ENCODE results near the gene CFAP299.

Gene CFAP299

DNA sequence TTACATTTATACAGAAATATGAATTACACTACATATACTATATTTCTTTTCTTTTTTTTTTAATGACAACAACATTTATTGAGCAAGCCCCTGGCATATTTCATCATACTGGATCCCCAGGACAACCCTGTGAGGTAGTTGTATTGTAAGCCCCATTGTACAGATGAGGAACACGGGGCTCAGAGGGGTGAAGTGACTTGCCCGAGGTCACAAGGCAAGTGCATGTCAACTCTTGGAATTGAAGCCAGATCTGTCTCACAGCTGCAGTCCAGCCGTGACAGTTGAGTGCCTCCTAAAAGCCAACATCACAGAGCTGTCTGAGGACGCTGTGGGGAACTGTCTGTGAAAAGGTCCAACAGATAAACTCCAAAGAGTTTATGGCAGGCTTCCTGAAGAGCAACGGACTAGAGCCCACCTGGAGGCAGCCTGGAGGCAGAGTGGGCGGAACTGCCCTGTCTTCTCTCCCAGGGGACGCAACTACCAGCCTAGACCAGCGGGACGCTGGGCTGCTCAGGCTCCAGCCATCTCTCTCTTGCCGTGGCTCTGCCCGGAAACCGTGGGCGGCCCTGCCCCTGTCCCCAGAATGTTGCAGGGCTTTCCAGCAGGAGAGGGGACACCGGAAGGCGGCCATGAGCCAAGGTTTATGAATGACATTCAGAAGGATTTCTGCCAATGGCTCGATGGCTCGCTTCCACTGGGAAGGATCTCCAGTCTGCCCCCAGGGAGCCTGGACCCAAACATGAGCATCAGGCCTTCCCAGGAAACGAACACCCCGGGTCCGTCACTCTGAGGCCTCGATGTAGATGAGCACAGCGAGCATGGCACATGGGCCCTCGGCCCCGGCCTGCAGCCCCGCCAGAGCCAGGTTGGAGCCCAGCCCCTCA, 50.1 kb downstream of the CFAP299 start:
- no peak overlapping the region for H3K4me3 ChIP-seq (replicated peaks; ENCODE audit: low read depth, low read length)
- no peak for TF ChIP-seq CTCF (IDR thresholded peaks at IDR 0.05; ENCODE audit: low read depth, low read length, missing control alignments)
- DNase-seq (ENCODE audit: extremely low read depth, low read depth), result no peak

DNA sequence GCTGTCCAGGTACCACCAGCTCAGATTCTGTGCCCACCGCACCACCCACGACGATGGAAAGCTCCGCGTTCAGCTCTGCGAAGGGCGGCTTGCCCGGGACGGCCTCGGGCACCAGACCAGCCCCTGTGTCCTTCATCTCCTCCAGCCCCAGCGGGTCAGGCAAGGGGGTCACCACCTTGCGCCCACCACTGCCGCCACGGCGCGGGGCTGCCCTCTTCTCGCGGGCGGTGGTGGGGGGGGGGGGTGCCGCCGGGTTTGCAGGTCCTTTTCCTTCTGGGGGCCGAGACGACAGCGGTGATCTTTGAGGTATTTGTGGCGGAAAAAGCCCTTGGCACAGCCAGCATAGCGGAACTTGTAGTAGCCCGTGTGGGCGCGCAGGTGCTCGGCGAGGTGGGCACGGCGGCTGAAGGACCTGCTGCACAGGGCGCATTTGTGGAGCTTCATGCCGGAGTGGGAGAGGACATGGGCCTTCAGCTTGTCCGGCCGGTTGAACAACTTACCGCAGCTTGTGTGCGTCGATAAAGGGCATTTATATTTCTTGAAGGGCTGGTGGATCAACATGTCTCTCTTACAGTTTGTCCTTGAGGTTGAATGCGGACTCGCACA, 50.9 kb downstream of the CFAP299 start:
- H3K4me3 ChIP-seq (replicated peaks; ENCODE audit: low read depth, low read length), result no peak overlapping the region
- DNase-seq (ENCODE audit: extremely low read depth, low read depth), result no peak
- TF ChIP-seq CTCF (IDR thresholded peaks at IDR 0.05; ENCODE audit: low read depth, low read length, missing control alignments), result no peak

DNA sequence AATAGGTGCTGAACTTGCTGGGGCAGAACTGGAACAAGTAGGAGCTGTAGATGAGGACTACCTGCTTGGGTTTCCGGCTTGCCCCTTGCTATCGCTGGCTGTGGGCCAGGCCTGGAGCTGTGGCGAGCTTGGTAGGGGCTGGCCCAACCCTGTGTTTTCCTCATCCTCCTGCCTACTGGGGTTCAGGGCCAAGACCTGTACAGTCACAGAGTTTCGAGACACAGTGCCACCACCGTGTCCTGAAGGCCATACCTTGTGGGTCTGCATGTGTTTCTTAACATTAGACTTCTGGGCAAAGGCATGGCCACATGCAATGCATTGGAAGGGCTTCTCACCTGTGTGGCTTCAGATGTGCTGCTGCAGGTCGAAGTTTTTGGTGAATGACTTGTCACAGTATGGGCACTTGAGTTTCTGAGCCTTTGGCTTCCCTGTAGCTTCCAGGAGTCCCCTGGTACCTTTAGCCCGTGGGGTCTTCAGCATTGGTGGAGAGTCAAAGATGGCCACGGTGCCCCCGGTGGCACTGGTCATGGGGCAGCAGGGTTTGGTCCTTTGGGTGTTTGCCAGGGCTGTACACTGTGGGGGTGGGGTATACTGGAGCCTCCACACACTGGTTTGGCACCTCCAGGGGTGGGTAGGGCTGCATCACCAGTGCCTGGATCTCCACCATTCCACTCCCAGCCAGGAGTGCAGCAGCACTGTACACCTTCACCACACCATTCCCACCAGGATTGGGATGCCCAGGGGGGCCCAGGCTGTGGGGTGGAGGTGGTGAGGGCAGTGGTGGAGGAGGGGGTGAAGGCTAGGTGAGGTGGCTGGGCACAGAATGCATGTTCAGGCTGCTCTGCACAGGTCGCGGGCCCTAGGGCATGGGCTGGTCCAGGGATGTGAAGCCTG, 52.1 kb downstream of the CFAP299 start:
- no peak overlapping the region for H3K4me3 ChIP-seq (replicated peaks; ENCODE audit: low read depth, low read length)
- no peak for DNase-seq (ENCODE audit: extremely low read depth, low read depth)
- TF ChIP-seq CTCF (IDR thresholded peaks at IDR 0.05; ENCODE audit: low read depth, low read length, missing control alignments), result no peak

DNA sequence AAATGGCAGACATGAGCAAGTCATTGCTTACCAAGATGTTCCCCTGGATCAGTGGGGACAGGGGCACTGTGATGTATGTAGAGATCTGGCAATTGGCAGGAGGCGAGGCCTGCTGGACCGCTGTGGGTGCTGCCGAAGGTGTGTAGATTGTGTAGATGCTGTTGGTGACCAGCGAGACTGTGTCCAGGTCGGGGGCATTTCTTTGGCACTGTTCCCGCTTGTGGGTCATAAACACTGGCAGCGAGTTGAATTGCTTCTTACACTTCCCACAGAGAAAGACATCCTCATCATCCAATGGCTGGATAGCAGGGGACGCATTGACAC, 52.7 kb downstream of the CFAP299 start:
- no peak for DNase-seq (ENCODE audit: extremely low read depth, low read depth)
- TF ChIP-seq CTCF (IDR thresholded peaks at IDR 0.05; ENCODE audit: low read depth, low read length, missing control alignments), result no peak
- no peak overlapping the region for H3K4me3 ChIP-seq (replicated peaks; ENCODE audit: low read depth, low read length)

DNA sequence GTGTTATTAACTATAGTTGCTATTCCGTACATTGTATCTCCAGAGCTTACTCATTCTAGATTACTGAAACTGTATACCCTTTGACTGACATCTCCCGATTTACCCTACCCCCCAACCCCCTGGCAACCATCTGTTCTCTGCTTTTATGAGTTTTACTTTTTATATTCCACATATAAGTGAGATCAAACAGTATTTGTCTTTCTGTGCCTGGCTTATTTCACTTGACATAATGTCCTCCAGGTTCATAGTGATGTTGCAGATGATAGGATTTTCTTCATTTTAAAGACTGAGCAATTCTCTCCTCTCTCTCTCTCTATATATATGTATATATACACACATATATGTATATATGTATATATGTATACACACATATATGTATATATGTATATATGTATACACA, 54.6 kb downstream of the CFAP299 start:
- no peak overlapping the region for H3K4me3 ChIP-seq (replicated peaks; ENCODE audit: low read depth, low read length)
- TF ChIP-seq CTCF (IDR thresholded peaks at IDR 0.05; ENCODE audit: low read depth, low read length, missing control alignments), result no peak
- DNase-seq (ENCODE audit: extremely low read depth, low read depth), result no peak

- TF ChIP-seq CTCF (IDR thresholded peaks at IDR 0.05; ENCODE audit: low read depth, low read length, missing control alignments), result no peak
- peak; percentile 20 for DNase-seq (ENCODE audit: extremely low read depth, low read depth)
- no peak overlapping the region for H3K4me3 ChIP-seq (replicated peaks; ENCODE audit: low read depth, low read length)
Observed at GRCh38 chr4:80393246-80393969, 57.9 kb downstream of the CFAP299 start.

Measured in HFF-Myc (cell line).